WI38 (cell line): ENCODE measurements around the gene MXRA8.

Source experiments
- H3K4me3 ChIP-seq: 2 replicates; pipeline ENCODE4 v1.5.1; 2011; ENCODE audit warnings: low read depth, mild to moderate bottlenecking, control low read depth, low read length
- TF ChIP-seq, protein P1 (sequence below): IDR thresholded peaks from 2 replicates; pipeline ENCODE4 v1.5.1; 2012; ENCODE audit warnings: low read depth, mild to moderate bottlenecking, control low read depth, low read length

MXRA8 gene

DNA sequence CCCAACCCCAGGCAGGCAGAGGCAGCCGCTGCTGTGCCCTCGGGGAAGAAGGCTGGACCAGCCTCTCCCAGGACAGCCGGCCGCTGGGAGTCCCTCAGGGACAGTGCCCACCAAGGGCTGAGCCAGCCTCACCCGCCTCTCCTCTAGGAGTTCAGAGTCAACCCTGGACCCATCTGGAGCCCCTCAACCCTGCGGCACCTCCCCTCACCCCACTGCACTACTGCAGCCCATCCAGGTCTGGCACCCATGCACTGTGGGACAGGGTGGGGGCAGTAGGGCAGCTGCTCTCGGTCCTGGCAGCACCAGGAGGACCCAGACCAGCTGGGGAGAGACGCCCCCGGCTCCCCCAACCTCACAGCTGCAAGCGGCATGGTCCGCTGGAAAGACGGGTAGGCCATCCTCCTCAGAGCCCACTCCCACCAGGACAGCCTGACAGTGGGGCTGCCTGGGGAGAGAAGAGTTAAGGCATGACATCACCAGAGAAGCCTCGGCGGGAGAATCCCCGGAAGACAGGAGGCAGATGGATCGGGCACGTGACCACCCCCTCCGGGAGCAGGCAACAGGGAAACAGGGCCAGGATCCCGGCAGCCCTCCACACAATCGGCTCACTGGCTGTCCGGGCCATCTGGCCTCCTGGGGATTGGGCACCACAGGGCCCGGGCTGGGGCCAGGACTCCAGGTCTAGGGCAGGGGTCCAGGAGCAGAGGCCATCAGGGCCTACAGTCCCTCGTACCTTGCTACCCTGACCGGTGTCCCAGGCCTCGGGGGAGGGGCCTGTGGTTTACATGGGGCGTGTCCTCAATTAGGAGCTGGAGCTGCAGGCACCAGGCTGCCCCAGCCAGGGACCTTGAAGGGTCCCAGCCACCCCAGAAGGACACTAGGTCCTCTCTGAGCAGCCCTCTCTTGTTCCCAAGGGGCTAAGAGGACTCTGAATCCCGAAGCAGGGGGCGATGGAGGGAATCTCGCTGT is 53.7 kb downstream of the MXRA8 start:
- peak overlapping the region; percentile 87 for H3K4me3 ChIP-seq
- TF ChIP-seq, protein P1, sequence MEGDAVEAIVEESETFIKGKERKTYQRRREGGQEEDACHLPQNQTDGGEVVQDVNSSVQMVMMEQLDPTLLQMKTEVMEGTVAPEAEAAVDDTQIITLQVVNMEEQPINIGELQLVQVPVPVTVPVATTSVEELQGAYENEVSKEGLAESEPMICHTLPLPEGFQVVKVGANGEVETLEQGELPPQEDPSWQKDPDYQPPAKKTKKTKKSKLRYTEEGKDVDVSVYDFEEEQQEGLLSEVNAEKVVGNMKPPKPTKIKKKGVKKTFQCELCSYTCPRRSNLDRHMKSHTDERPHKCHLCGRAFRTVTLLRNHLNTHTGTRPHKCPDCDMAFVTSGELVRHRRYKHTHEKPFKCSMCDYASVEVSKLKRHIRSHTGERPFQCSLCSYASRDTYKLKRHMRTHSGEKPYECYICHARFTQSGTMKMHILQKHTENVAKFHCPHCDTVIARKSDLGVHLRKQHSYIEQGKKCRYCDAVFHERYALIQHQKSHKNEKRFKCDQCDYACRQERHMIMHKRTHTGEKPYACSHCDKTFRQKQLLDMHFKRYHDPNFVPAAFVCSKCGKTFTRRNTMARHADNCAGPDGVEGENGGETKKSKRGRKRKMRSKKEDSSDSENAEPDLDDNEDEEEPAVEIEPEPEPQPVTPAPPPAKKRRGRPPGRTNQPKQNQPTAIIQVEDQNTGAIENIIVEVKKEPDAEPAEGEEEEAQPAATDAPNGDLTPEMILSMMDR, result no peak

- H3K4me3 ChIP-seq, result no peak overlapping the region
- TF ChIP-seq, protein P1, result no peak
These were observed 54.6 kb downstream of the MXRA8 start for GRCh38 chr1:1303736-1304135.

GRCh38 chr1:1302951-1303509 is 55.3 kb downstream of the MXRA8 start:
- TF ChIP-seq, protein P1, result no peak
- H3K4me3 ChIP-seq, result no peak overlapping the region
